Measurements from ENCODE around the gene RHEBL1.

The RHEBL1 gene

DNA sequence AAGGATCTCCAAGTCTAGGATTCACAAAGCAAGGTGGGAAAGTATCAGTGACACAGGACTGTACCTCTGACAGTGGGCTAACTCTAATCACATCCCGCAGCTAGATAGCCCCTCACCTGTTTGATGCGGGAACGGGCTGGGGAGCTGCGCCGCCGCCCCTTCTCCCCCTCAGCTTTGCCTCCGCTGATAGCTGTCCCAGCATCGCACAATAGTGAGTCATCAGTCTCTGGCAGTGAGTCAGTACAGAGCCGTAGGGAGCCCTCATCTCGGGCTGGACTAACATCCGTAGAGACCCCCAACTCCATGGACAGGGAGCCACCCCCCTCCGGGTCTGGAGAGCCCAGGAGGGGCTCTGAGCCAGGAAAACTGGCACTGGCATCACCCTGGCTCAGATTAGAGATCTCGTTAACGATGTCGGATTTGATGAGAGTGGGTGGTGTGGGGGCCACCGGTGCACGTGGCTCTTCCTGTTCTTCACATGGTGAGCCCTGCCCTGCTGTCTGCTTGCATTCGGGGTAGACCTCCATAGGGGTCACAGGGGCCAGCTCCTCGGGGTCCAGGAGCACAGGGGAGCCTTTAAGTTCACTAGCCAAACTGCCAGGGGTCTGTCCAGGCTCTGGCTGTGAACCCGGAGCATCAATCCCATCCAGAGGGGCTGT is 20.1 kb downstream of the RHEBL1 start:
- peak; percentile 77 for DNase-seq
- TF ChIP-seq, protein P1, sequence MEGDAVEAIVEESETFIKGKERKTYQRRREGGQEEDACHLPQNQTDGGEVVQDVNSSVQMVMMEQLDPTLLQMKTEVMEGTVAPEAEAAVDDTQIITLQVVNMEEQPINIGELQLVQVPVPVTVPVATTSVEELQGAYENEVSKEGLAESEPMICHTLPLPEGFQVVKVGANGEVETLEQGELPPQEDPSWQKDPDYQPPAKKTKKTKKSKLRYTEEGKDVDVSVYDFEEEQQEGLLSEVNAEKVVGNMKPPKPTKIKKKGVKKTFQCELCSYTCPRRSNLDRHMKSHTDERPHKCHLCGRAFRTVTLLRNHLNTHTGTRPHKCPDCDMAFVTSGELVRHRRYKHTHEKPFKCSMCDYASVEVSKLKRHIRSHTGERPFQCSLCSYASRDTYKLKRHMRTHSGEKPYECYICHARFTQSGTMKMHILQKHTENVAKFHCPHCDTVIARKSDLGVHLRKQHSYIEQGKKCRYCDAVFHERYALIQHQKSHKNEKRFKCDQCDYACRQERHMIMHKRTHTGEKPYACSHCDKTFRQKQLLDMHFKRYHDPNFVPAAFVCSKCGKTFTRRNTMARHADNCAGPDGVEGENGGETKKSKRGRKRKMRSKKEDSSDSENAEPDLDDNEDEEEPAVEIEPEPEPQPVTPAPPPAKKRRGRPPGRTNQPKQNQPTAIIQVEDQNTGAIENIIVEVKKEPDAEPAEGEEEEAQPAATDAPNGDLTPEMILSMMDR (IDR thresholded peaks at IDR 0.05; ENCODE audit: low read depth, low read length, missing control alignments), result no peak
- in situ Hi-C loops (cut with HindIII; ENCODE audit: low pct_ligation_motif_present, low sequenced_read_pairs), result no loop called here
- H3K4me3 ChIP-seq (ENCODE audit: low read depth, low read length), result no peak overlapping the region
- H3K36me3 ChIP-seq (replicated peaks), result peaks cover 90% of the 10 kb centered on the region
- H3K27ac ChIP-seq, result peak overlapping the region; percentile 26
- no peaks in the 10 kb centered on the region for H3K27me3 ChIP-seq (replicated peaks)

DNA sequence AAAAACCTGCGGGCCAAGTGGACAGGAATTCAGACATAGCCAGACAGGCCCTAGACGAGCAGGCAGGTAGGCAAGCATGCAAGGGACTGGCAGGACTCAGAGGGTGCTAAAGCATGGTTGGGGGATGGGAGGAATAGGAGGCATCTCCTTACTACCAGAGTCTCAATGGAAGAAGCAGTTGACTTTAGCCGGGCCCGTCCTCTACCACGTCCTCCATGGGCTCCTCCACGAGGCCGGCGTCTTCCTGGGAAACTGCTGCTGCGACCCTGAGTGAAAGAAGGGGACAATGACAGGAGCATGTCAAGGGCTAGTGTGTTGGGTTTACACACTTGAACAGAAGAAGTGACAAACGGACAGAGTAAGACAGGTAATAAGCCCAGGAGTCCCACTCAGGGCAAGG is 20.8 kb downstream of the RHEBL1 start:
- peaks cover 93% of the 10 kb centered on the region for H3K36me3 ChIP-seq (replicated peaks)
- H3K27ac ChIP-seq, result no peak overlapping the region
- DNase-seq, result no peak
- H3K4me3 ChIP-seq (ENCODE audit: low read depth, low read length), result no peak overlapping the region
- no peaks in the 10 kb centered on the region for H3K27me3 ChIP-seq (replicated peaks)
- TF ChIP-seq, protein P1 (IDR thresholded peaks at IDR 0.05; ENCODE audit: low read depth, low read length, missing control alignments), result no peak
- in situ Hi-C loops (cut with HindIII; ENCODE audit: low pct_ligation_motif_present, low sequenced_read_pairs), result no loop called here

DNA sequence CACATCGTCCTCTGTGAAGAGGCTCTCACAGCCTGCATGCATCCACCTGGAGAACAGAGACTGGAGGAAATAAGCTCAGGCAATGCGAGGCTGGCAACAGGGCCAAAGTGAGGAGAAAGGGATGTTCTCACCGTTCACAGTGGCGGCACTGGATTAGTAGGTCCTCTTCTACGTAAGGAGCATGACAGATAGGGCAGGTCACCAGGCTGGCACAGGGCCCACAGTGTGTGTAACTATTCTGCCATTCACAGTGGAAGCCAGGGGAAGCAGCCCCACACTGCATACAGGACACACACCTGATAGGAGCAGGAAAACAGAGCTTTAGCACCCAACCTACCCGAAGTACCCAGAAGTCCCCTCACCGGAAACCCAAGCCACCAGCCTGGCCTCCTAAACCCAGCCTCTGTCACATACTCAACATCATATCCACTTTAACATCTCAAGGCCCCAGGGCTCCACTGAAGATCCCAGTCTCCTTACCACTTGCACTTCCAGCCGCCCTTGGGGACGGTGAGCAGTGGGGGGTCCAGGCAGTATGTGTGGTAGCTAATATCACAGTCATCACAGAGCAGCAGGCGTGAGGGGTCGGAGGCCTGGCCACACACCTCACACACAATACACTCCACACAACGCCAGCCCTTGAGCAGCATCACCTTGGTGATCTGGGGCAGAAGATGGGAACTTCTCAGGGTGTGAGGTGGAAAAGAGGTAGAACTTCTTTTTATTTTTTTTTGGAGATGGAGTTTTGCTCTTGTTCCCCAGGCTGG is 23.5 kb downstream of the RHEBL1 start:
- H3K27me3 ChIP-seq (replicated peaks), result no peaks in the 10 kb centered on the region
- peaks cover 93% of the 10 kb centered on the region for H3K36me3 ChIP-seq (replicated peaks)
- in situ Hi-C loops (cut with HindIII; ENCODE audit: low pct_ligation_motif_present, low sequenced_read_pairs), result no loop called here
- H3K4me3 ChIP-seq (ENCODE audit: low read depth, low read length), result no peak overlapping the region
- TF ChIP-seq, protein P1 (IDR thresholded peaks at IDR 0.05; ENCODE audit: low read depth, low read length, missing control alignments), result no peak
- no peak for DNase-seq
- H3K27ac ChIP-seq, result no peak overlapping the region

DNA sequence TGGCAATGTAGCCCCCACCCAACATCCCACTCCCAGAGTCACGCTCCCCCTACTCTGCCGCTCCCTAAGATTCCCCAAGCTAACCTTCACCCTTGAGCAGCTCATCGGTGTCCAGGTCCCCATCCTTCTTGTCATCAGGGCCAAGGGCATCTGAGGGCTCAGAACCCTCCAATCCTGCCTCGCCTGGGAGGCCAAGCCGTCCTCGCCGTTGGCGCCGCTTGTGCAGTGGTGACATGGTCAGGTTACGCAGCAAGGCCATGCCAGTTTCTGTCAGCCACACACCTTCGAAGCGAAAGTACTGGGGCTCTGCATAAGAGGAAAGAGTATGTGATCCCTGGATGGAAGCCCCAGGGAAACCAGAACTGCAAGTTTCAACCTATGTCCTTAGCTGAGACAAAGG is 25.1 kb downstream of the RHEBL1 start:
- Histone ChIP-seq H3K36me3 (replicated peaks) (peaks cover 87% of the 10 kb centered on the region), H3K27me3 (replicated peaks) (no peaks in the 10 kb centered on the region), H3K4me3 (ENCODE audit: low read depth, low read length) (no peak overlapping the region), H3K27ac (no peak overlapping the region)
- in situ Hi-C loops (cut with HindIII; ENCODE audit: low pct_ligation_motif_present, low sequenced_read_pairs), result no loop called here
- TF ChIP-seq, protein P1 (IDR thresholded peaks at IDR 0.05; ENCODE audit: low read depth, low read length, missing control alignments), result no peak
- DNase-seq, result no peak

DNA sequence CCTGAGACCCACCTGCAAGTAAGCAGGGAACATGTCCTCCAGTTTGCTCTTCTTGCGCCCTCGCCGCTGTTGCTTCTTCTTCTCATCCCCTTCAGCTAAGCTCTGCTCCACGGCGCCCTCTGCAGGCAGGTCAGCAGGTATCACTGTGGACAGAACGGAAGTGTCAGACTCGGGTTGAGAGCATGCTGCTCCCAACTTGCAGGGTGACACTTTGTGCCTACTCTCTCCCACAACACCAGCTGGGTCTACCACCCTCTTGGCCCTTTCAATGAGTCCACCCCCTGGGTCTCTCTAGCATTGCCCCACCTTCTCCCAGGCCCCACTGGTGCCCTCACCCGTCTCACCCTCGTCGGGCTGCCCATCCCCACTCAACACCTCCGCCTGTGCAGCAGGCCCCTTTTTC is 25.9 kb downstream of the RHEBL1 start:
- Histone ChIP-seq H3K4me3 (ENCODE audit: low read depth, low read length) (no peak overlapping the region), H3K36me3 (replicated peaks) (peaks cover 89% of the 10 kb centered on the region), H3K27me3 (replicated peaks) (no peaks in the 10 kb centered on the region), H3K27ac (no peak overlapping the region)
- in situ Hi-C loops (cut with HindIII; ENCODE audit: low pct_ligation_motif_present, low sequenced_read_pairs), result no loop called here
- TF ChIP-seq, protein P1 (IDR thresholded peaks at IDR 0.05; ENCODE audit: low read depth, low read length, missing control alignments), result peak; percentile 84
- peak; percentile 25 for DNase-seq

All from brain microvascular endothelial cell (primary cell).